ENCODE results near the gene HERC6.

DNA sequence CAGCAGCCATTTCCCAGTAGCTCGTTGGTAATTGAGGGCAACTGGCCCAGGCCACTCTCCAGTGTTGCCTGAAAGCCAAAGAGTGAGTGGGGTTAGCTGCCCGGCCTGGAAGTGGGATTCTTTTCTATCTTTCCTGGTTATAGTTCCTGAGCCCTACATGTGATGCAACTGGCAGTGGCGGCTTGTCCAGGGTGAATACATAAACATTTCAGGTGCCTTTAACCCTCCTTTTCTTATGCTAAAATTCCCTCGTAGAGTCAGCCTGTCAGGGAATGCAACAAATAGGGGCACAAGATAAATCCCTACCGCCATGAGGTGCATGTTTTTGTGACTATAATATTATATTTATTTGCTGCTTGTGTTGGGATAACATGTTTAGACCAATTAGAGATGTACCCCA is 64.8 kb downstream of the HERC6 start:
- TF ChIP-seq, protein P1, sequence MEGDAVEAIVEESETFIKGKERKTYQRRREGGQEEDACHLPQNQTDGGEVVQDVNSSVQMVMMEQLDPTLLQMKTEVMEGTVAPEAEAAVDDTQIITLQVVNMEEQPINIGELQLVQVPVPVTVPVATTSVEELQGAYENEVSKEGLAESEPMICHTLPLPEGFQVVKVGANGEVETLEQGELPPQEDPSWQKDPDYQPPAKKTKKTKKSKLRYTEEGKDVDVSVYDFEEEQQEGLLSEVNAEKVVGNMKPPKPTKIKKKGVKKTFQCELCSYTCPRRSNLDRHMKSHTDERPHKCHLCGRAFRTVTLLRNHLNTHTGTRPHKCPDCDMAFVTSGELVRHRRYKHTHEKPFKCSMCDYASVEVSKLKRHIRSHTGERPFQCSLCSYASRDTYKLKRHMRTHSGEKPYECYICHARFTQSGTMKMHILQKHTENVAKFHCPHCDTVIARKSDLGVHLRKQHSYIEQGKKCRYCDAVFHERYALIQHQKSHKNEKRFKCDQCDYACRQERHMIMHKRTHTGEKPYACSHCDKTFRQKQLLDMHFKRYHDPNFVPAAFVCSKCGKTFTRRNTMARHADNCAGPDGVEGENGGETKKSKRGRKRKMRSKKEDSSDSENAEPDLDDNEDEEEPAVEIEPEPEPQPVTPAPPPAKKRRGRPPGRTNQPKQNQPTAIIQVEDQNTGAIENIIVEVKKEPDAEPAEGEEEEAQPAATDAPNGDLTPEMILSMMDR (IDR thresholded peaks at IDR 0.05): no peak
- no peak for TF ChIP-seq POLR2A (IDR thresholded peaks at IDR 0.05)
- TF ChIP-seq POLR2AphosphoS5 (IDR thresholded peaks at IDR 0.05): no peak

All from upper lobe of left lung (tissue), 4 donors.